Measurements from ENCODE around the gene CYP2U1. TPM values are rescaled to one million over a fixed set of nuclear protein-coding genes. Genes with fewer than 3 reads are reported as not detected.
"Not testable (repeated sequence)": the region's sequence is repeated elsewhere in the genome, so short reads cannot be mapped to it uniquely, and the experiment has no call there.

CYP2U1 gene
- total RNA-seq, 2 donors from 2014 or later = 11.3 to 11.8 TPM

DNA sequence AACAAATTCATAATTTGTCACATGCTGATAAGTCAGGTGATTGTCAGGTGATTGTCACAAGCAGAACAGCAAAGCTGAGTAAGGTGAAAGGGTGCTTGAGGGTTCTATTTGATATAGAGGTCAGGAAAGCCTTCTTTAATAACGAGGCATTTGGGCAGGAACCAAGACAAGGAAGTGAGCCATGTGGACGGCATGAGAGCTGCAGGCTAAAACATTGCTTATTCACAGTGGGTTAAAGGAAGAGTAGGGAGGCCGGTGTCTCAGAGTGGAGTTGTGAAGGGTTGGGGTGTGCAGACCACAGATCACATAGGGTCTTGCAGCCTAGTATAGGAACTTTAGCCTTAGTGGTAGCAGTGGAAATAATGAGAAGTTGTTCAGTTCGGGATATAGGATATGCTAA is 31.3 kb upstream of the CYP2U1 start:
- DNase-seq (ENCODE audit: low spot score) = no peak
- Histone ChIP-seq H3K9me3 (no peaks in the 10 kb centered on the region), H3K4me3 (no peak overlapping the region), H3K36me3 (no peaks in the 10 kb centered on the region), H3K27me3 (no peaks in the 10 kb centered on the region), H3K27ac (no peak overlapping the region), H3K4me1 (peaks cover 0 to 11% of the 10 kb centered on the region in 2 donors)
- TF ChIP-seq, protein P1, sequence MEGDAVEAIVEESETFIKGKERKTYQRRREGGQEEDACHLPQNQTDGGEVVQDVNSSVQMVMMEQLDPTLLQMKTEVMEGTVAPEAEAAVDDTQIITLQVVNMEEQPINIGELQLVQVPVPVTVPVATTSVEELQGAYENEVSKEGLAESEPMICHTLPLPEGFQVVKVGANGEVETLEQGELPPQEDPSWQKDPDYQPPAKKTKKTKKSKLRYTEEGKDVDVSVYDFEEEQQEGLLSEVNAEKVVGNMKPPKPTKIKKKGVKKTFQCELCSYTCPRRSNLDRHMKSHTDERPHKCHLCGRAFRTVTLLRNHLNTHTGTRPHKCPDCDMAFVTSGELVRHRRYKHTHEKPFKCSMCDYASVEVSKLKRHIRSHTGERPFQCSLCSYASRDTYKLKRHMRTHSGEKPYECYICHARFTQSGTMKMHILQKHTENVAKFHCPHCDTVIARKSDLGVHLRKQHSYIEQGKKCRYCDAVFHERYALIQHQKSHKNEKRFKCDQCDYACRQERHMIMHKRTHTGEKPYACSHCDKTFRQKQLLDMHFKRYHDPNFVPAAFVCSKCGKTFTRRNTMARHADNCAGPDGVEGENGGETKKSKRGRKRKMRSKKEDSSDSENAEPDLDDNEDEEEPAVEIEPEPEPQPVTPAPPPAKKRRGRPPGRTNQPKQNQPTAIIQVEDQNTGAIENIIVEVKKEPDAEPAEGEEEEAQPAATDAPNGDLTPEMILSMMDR (IDR thresholded peaks at IDR 0.05) = no peak

DNA sequence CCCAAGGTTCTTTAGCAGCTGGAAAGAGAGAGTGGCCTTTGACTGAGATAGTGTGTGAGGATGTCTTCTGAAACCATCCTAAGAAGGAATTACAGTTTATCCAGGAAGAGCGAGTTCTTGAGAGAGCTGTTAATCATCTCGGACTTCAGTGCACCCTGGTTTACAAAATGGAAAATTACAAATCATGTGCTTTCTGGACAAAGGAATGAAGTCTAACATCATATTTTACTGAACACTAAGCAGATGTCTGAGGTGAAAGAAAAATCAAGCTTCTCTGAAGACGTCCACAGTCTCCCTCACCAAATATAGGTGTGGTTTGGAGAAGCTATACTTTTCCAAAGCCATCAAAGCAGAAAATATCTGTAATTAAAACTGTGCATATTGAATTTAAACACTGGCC is 30.8 kb upstream of the CYP2U1 start:
- peaks cover 0 to 11% of the 10 kb centered on the region in 2 donors for H3K4me1 ChIP-seq
- H3K36me3 ChIP-seq = no peaks in the 10 kb centered on the region
- H3K27ac ChIP-seq = no peak overlapping the region
- no peak overlapping the region for H3K4me3 ChIP-seq
- no peaks in the 10 kb centered on the region for H3K27me3 ChIP-seq
- no peaks in the 10 kb centered on the region for H3K9me3 ChIP-seq
- TF ChIP-seq, protein P1 (IDR thresholded peaks at IDR 0.05) = no peak
- no peak for DNase-seq (ENCODE audit: low spot score)

DNA sequence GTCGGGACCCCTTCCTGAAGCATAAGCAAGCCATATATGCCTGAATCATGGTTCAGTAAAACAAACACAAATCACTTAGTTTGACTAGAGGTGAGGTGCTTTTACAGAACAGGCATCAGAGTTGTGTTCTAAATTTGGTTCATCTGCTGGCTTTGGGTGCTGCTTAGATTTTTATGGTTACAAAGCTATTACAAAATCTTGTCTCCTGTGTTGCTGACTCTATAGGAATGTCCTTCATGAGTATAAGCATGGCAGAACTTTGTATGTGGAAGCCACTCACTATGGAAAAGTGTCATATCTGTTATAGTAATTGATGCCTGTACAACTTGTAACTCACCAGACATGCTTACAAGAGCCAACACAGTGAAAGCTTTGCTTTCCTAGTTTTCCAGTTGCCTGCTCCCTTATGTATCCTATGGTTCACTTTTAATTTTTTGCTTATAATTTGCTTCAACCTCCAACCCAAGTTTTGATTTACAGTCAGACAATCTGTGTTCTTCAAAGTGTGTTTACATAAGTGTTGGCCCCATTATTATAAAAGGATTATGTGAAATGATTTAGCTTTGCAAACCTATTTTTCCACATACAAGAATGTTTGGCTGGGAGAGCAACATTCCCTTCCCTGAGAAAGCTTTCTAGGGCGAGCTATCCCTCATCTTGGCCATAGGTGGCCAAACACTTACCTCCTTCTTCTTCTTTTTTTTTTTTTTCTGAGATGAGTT is 30.0 kb upstream of the CYP2U1 start:
- Histone ChIP-seq H3K9me3 (no peaks in the 10 kb centered on the region), H3K4me3 (no peak overlapping the region), H3K27me3 (no peaks in the 10 kb centered on the region), H3K36me3 (no peaks in the 10 kb centered on the region), H3K4me1 (peaks cover 0 to 3% of the 10 kb centered on the region in 2 donors), H3K27ac (no peak overlapping the region)
- no peak for DNase-seq (ENCODE audit: low spot score)
- TF ChIP-seq, protein P1 (IDR thresholded peaks at IDR 0.05) = no peak

DNA sequence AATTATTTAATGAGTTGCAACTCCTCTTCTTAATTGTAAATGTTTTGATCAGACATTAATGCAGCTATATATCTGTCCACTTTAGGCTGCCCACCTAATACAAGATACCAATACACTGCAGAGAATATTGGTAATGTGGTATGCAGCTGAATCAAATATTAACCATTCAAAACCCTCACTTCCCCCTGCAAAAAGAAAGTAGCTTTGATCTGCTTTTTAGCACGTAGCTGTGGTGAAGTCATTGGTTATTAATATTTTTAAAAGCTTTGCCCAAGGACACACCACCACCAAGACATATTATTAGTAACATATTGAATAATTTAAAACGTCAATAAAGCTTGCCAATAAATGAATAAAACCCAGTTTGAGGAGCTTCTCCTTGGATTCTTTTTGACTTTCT is 28.6 kb upstream of the CYP2U1 start:
- H3K9me3 ChIP-seq = no peaks in the 10 kb centered on the region
- H3K27ac ChIP-seq = no peak overlapping the region
- no peak for DNase-seq (ENCODE audit: low spot score)
- no peaks in the 10 kb centered on the region for H3K27me3 ChIP-seq
- TF ChIP-seq, protein P1 (IDR thresholded peaks at IDR 0.05) = no peak
- no peaks in the 10 kb centered on the region for H3K4me1 ChIP-seq
- no peak overlapping the region for H3K4me3 ChIP-seq
- no peaks in the 10 kb centered on the region for H3K36me3 ChIP-seq

DNA sequence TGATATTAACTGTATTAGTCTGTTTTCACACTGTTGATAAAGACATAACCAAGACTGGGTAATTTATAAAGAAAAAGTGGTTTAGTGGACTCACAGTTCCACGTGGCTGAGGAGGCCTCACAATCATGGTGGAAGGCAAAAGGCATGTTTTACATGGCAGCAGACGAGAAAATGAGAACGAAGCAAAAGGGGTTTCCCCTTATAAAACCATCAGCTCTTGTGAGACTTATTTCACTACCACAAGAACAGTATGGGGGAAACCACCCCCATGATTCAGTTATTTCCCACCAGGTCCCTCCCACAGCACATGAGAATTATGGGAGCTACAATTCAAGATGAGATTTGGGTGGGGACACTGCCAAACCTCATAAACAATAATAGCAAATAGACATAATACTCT is 26.3 kb upstream of the CYP2U1 start:
- H3K9me3 ChIP-seq = not testable (repeated sequence)

DNA sequence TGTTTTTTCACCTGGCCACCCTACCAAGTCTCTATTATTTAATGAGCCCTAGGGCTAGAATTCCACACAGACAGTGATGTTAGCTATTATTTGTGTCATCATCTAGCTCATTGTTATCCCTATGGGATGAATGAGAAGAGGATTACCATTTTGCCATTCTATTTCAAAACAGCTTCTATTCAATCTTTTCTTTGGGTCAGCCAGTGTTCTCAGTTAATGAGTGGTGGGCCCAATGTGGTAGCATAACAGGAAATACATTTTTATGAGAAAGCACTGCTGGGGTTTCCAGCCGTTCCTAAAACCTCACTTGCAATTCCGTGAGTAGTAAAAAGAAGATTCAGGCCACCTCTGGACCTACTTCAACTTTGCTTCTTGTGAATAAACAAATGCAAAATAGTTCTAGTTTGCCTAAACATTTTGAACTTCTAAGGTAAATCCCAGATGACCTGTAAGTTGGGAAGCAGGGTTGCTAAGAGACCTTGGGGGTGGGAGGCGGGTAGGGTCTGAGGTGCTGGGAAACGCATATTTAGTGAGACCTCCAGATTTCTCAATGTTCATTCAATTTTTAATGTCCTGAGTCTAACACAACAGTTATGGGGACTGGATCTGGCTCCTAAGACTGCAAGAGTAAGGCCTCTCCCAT is 24.8 kb upstream of the CYP2U1 start:
- no peak for DNase-seq (ENCODE audit: low spot score)
- TF ChIP-seq, protein P1 (IDR thresholded peaks at IDR 0.05) = no peak
- peaks cover 17% of the 10 kb centered on the region for H3K36me3 ChIP-seq

More for the DNA sequence above, 26.3 kb upstream of the CYP2U1 start:
- not testable (repeated sequence) for DNase-seq (ENCODE audit: low spot score); H3K36me3 ChIP-seq; H3K27ac ChIP-seq; H3K27me3 ChIP-seq; H3K4me3 ChIP-seq; H3K4me1 ChIP-seq

More for the DNA sequence above, 24.8 kb upstream of the CYP2U1 start:
- H3K27ac ChIP-seq = no peak overlapping the region
- no peaks in the 10 kb centered on the region for H3K27me3 ChIP-seq
- H3K9me3 ChIP-seq = no peaks in the 10 kb centered on the region
- H3K4me3 ChIP-seq = no peak overlapping the region
- H3K4me1 ChIP-seq = no peaks in the 10 kb centered on the region
